ENCODE results near the gene RNLS. TPM values are rescaled to one million over a fixed set of nuclear protein-coding genes. Genes with fewer than 3 reads are reported as not detected.

RNLS gene
- total RNA-seq, 1 donor from 2014 or later: 7.1 TPM

DNA sequence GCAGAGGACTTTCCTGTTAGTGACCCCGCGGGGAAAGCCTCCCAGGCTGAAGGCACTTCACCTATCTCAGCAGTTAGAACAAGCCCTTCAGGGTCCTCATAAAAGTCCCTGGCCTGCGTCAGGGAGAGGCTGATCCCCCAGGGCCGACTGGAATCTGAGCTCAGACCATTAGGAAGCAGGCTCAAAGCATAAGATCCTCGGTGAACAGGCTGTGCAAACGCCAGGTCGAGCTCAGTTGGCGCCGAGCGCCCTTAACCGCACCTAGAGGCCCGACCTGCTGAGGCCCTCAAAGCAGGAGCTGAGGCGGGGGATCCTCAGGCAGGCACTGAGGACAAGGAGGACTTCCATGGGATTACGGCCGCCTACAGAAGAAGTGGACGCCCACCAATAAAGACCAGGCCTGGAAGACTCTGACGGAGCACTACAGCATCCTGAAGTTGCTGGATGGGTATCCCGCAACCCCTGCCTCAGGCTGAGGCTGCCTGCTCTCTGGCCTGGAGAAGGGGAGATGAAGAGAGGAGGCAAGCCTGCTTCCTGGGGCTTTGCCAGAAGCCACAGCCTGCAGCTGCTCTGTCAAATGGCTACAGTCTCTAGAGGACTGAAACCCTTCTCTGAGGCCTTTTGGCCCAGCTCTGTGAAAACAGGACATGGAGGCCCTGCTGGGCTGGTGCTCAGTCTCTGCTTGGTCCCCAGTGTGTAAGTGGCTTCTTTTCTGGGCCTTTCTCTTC, 33.3 kb upstream of the RNLS start:
- DNase-seq (ENCODE audit: low read depth): no peak
- no peak overlapping the region for H3K4me3 ChIP-seq (ENCODE audit: low read depth, low read length)
- TF ChIP-seq, protein P1, sequence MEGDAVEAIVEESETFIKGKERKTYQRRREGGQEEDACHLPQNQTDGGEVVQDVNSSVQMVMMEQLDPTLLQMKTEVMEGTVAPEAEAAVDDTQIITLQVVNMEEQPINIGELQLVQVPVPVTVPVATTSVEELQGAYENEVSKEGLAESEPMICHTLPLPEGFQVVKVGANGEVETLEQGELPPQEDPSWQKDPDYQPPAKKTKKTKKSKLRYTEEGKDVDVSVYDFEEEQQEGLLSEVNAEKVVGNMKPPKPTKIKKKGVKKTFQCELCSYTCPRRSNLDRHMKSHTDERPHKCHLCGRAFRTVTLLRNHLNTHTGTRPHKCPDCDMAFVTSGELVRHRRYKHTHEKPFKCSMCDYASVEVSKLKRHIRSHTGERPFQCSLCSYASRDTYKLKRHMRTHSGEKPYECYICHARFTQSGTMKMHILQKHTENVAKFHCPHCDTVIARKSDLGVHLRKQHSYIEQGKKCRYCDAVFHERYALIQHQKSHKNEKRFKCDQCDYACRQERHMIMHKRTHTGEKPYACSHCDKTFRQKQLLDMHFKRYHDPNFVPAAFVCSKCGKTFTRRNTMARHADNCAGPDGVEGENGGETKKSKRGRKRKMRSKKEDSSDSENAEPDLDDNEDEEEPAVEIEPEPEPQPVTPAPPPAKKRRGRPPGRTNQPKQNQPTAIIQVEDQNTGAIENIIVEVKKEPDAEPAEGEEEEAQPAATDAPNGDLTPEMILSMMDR (conservative IDR thresholded peaks at IDR 0.05; ENCODE audit: low read depth, low read length): no peak

DNA sequence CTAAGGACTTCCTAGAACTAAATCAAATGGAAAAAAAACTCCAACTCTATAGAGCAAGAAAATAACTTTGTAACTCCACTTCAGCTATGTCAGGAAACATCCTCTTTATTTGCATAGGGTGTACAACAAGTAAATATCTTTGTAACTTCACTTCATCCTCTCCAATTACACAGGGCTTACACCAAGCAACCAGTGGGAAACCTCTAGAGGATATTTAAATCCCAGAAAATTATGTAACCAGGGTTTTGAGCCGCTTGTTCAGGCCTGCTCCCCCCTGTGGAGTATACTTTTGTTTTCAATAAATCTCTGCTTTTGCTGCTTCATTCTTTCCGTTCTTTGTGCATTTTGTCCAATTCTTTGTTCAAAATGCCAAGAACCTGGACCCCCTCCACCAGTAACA, 25.7 kb upstream of the RNLS start:
- TF ChIP-seq, protein P1 (conservative IDR thresholded peaks at IDR 0.05; ENCODE audit: low read depth, low read length): no peak
- H3K4me3 ChIP-seq (ENCODE audit: low read depth, low read length): no peak overlapping the region
- DNase-seq (ENCODE audit: low read depth): no peak

DNA sequence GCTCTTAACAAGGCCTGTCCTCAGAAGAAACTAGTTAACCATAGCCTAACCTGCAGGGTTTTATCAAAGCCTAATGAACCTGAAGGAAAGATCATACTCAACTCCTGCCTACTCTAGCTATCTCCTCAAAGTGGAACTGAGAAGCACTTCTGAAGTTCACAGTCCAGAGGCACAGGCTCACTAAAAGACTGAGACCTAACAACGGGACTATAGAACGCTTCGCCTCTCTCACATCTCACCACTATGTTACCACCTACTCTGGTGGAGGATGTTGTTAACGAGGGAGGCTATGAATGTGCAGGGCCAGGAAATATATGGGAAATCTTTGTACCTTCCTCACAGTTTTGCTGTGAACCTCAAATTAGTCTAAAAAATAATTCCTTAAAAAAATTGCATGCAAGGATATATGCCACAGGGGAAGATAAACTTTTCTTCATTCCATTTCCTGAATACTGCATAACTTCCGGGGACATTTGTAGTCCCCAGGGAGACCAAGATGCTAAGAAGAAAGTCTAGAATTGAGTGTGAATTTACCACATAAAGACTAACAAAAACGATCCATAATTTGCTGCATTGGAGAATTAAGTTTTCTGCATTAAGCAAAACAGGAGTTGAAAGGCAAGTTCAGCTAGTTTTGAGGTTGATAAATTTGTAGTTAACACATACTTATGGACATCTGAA, 25.1 kb upstream of the RNLS start:
- no peak for DNase-seq (ENCODE audit: low read depth)
- no peak overlapping the region for H3K4me3 ChIP-seq (ENCODE audit: low read depth, low read length)
- TF ChIP-seq, protein P1 (conservative IDR thresholded peaks at IDR 0.05; ENCODE audit: low read depth, low read length): no peak

DNA sequence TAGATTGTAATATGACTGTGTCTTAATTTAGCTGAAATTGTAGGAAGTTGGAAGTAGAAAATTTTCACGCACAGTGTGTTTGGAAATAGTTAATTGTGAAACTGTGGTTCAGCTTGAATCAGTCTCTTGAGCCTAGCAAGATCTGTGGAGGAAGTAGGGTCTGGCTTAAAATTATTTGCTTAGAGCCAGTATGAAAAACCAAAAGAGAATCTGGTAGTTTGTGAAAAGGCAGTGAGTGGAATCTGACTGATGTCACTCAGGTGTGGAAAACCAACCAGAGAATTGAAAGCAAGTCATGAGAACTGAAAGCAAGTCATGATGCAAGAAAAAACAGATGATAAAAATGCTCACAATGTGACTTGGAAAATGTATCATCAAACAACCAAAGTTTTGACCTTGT, 14.9 kb upstream of the RNLS start:
- no peak overlapping the region for H3K4me3 ChIP-seq (ENCODE audit: low read depth, low read length)
- no peak for DNase-seq (ENCODE audit: low read depth)
- TF ChIP-seq, protein P1 (conservative IDR thresholded peaks at IDR 0.05; ENCODE audit: low read depth, low read length): no peak

DNA sequence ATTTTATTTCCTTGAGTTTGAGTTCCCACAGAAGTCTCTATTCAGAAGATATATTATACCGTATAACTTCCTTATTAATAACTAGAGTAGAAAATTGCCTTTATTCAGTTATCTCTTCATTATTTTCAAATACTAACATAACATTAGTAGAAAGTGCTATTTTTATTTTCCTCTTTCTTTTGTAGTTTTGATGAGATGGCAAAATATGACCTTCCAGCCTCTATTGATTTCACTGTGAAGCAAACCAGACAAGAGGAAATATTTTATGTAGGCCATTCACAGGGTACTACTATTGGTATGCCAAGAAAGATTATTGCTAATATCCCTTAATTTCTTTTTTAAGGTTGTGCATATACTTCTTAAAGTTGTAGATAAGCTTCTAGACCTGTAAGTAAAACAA, 11.4 kb upstream of the RNLS start:
- H3K4me3 ChIP-seq (ENCODE audit: low read depth, low read length): no peak overlapping the region
- TF ChIP-seq, protein P1 (conservative IDR thresholded peaks at IDR 0.05; ENCODE audit: low read depth, low read length): no peak
- DNase-seq (ENCODE audit: low read depth): no peak

DNA sequence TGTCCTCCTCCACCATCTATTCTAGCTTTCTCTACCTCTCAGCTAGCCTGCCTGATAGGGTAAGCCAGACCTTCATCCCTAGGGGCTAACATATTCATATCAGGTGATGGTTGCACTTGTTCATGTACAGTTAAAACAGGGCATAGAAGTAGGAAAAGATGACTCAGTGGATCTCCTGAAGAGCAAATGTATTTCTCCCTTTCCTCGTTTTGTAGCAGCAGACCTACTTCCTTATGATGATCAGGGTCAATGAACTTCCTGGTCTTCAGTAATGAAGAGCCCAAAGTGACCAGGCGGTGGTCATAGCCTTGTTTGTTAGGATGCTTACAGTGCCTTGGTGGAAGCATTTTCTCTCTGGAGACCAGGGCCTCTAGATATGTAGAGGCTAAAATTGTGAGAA, 9.8 kb upstream of the RNLS start:
- H3K4me3 ChIP-seq (ENCODE audit: low read depth, low read length): no peak overlapping the region
- TF ChIP-seq, protein P1 (conservative IDR thresholded peaks at IDR 0.05; ENCODE audit: low read depth, low read length): no peak
- DNase-seq (ENCODE audit: low read depth): no peak

Measured in epithelial cell of proximal tubule (primary cell).